Activated effector memory CD4-positive, alpha-beta T cell treated with Interleukin-2 at 50 U/mL for 16 hours (primary cell): ENCODE results near the gene ALX1.

Experiments
- DNase-seq: peaks from one replicate; pipeline ENCODE4 v3.0.0-alpha.2; 2020

Gene ALX1

DNA sequence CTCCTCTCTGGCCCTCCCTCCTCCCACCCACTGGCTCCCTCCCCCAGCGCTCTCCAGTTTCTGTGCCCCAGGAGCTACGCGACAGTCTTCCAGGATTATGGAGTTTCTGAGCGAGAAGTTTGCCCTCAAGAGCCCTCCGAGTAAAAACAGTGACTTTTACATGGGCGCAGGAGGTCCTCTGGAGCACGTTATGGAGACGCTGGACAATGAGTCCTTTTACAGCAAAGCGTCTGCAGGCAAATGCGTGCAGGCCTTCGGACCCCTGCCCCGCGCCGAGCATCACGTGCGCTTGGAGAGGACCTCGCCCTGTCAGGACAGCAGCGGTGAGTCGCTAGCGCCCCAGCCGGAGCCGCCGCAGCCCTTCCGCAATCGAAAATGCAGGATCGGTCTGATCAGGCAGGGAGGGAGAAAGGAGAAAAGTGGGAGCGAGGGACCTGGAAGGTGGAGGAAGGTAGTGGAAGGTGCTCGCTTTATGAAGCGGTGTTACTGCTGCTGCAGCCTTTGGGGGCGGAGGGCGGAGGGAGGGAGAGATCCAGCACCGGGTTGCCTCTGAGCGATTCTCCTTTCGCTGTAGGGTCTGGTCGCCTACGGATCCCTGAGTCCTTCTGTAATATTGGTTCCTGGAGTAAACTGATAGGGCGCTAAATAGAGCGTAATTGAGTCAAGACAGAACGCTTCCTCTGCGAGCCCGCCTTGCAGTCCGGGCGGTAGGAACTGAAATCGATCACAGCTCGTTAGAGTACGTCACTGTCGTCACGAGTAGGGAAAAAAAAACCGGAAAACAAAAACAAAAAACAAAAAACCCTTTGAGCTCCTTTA is at the start of gene ALX1:
ALX1 (plus strand) TSS at position 56 of the 819 bp plus-strand sequence; CDS start at position 98, 42 bp downstream.
- no peak for DNase-seq

DNA sequence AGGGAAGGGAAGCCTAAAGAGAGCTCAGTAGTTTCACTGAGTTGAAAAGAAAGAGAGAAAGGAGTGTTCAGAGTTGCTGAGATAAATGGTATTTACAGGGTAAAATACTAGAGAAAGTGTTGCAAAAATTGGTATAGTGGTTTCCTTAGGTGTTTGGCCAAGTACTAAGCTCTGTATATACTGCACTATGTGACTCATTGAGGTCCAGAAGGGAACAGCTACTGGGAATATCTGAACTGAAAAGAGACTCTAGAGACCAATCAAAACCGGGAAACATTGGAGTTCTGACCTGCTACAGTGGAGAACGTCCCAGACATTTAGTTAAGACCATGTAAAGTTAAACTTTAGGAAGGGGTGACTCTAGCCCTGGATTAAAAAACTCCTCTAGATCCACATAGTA is 42.7 kb upstream of the ALX1 start:
- no peak for DNase-seq

DNA sequence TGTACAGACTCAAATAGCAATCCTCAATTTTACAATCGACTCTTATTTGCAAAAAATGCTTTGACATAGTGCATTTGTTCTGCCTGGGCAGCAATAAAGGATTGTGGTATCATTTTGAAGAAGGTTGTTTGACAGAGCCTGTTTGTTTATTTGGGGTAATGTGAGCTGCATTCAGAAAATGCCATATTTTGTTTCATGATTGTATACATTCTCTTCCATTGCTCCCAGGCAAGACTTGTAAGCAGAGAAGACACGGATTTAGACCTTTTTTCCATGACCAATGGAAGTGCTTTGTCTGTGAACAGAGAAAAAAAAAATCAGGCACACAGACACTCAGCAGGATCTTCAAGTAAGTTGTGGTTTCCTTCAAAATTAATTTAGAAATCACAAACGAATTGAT is 35.5 kb upstream of the ALX1 start:
- no peak for DNase-seq

DNA sequence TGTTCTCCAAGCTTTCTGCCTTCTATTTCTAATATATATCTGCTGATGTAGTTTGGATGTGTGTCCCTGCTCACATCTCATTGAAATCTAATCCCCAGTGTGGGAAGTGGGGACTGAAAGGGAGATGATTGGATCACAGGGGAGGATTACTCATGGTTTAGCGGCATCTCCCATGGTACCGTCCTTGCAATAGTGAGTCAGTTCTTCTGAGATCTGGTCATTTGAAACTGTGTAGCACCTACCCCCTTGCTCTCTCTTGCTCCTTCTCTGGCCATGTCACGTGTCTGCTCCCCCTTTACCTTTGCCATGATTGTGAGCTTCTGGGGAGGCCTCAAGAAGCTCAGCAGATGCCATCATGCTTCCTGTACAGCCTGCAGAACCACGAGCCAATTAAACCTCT is 26.2 kb upstream of the ALX1 start:
- DNase-seq: no peak

DNA sequence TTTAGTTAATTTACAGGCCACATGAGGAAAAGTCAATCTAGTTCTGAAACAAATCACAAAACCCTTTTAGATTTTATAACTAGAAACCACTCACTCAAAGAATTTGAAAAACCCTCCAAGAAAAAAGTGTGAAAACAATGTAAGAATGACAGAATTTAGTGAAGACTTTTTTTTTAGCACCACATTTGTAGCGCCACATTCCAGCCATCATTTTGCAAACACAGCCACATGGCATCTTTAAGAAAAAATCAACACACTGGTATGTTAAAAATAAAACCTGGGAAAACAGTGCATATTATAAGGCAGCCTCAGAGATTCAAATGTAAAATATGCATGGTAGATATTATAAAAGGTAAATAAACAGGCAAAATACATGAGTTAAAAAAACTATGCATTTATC is 22.3 kb upstream of the ALX1 start:
- DNase-seq: no peak

DNA sequence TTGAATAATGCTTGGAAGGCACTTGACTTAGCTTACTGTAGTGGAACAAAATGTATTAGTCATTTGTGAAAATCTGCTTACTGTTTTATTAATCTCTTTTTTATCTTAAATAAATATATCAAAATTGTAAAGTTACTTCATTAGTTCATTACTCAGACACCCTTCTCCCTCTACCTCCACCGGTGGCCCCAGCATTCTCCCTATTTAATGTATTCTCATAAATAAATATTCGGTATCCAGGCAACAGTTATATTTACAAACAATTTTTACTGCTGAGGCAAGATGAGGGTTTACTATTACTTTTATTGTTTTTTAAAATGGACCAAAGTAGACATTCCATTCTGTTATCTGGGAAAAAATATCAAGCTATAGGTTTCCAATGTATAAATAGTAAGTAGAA is 19.6 kb upstream of the ALX1 start:
- no peak for DNase-seq

DNA sequence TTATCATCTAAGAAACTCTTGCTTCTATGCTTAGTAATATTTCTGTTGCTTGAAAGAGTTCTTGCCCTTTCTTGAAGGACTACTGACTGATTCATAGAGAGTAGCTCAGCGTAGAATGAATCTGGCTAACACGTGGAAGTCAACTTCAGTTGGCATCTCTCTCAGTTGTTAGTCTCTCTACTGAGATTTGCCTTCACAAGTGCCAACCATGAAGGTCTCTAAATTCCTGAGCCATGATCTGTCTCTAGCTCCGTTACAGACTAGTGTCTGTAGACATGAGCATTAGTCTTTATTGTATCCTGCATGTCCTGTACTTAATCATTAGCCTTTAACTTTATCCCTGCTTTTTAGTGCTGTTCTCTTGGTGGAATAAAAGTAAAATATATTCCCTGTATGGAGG is 19.1 kb upstream of the ALX1 start:
- DNase-seq: no peak

DNA sequence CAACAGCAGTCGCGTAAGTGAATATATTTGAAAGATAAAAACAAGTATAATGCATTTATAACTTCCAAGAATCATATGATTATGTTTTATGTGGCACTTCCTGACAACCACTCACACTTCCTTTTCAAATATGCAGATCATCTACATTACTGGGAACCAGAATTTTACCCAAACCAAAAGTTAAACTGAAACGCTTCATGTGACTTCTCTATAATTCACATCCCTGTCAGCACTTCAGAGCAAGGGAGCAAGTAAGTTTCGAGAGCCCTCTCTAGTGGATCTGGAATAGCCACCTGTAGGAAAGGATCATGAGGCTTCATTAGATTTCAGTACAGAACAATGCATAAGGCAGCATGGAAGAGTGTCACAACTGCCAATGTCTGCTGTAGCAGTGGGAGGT is 13.7 kb upstream of the ALX1 start:
- DNase-seq: no peak

DNA sequence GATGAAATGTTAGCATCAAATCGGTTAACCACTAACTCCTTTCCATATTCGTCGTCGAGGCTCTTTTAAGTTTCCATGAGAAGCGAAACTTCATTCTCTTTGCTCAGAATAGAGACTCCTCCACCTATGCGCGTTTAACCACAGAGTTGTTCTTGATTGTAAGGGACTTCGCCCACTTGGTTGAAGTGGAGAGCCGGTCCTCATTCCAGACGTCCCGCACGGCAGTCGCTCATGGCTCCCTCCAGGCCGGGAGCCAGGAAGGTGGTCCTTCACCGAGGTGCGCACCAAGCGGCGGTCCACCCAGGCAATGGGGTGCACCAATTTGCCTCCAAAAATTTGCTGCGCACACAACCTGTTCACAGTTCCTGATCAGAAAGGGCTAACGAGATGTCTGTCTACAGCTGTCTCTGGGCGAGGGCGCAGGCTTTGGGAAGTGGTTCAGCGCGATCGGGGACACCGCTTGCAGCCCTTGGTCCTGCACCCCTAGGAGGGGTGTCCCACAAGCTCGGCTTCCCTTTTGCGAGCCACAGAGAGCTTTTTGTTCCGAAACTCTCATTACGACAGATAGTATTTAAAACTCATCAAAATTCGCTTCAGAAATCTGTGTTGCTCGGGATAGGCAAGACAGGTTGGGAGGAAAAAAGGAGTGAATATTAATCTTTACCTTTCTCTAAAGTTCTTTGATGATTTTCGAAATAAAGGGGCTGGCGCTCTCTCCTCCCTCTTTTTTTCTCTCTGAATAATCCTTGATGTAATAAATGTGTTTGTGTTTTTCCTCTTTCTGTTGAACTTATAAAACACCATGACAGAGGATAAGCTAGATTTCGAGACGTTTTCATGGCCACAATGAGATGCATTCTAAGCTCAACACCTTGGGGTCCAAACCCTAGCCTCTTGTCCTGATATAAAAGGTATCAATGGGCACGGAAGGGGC is 6.4 kb upstream of the ALX1 start:
- no peak for DNase-seq

DNA sequence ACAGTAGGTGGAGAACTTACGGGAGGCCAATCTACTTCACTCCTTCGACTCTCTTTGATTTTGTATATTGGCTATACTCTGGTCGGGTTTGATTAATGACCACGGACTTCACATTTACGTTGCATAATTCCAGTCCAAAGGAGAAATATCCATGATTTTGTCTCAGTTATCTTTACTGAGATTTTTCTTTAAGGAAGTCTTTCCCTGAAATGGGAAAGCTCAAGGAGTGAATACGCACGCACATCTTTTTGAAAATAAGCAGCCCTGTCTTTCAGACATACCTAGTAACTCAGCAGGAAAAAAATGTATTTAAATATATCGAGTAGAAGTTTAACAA is 5.7 kb upstream of the ALX1 start:
- DNase-seq: no peak

DNA sequence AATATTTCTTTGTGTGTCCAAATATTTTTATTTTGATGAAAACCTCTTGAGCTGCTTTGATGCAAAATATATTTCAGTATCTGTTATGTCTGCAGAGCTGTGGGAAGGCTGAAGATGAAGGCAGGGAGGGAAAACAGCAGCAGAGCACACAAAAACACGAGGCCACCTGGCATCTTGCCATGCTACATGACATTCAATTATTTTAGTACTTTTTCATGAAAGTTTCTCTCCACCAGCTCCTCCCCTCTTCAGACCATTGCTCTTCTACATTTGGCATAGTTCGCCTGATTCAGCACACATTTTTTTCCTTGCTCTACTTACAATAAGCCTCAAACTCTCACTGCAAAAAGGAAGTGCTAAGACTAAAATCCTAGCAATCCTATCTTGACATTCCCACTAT is 4.6 kb upstream of the ALX1 start:
- no peak for DNase-seq

DNA sequence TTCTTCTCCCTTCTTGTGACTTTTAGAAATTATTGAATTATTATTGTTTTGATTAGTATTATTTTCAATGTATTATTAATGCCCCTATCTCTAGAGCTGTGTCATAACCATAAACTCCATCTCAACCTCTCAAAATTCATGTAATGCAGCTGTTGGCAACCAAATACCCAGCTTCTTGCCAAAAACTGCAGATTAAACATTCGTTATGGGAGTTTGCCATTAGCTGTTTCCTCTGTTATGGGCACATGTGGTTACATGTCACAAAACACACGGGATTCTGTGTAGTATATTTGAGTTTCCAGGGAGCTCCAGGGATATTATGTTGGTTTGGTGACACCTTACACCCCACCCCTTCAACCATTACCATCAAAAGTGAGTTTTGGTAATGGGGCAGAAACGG is 2.8 kb upstream of the ALX1 start:
- no peak for DNase-seq

DNA sequence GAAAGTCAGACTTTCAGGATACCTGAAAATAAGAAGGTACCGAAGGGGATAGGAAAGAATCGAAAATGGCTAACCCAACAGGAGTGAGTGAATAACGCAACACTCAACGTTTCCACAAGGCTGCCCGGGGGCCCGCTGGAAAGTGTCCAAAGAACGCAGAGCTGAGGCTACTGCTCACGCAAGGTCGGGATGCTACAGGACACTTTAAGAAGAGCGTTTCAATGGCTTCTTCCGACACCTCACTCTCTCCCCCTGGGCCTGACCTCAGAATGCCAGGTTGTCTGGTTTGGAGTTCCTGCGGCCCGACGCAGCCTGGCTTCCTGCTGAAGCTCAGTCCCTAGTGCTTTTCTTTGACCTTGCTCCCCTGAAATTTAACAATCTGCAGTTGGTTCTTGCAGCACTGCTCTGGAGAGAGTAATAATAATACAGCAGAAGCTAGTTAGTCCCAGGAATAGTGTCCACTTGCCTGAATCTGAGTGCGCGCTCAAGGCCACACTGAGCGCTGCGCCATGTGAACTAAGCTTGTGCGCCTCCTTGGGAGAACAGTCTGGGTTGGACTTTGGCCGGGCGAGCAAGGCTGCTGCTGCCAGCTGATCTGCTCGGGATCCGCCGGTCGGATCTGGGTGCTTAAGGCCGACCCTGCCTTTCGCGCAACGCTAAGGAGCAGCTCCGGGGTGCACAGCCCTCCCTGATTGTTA is 2.0 kb upstream of the ALX1 start:
- no peak for DNase-seq

DNA sequence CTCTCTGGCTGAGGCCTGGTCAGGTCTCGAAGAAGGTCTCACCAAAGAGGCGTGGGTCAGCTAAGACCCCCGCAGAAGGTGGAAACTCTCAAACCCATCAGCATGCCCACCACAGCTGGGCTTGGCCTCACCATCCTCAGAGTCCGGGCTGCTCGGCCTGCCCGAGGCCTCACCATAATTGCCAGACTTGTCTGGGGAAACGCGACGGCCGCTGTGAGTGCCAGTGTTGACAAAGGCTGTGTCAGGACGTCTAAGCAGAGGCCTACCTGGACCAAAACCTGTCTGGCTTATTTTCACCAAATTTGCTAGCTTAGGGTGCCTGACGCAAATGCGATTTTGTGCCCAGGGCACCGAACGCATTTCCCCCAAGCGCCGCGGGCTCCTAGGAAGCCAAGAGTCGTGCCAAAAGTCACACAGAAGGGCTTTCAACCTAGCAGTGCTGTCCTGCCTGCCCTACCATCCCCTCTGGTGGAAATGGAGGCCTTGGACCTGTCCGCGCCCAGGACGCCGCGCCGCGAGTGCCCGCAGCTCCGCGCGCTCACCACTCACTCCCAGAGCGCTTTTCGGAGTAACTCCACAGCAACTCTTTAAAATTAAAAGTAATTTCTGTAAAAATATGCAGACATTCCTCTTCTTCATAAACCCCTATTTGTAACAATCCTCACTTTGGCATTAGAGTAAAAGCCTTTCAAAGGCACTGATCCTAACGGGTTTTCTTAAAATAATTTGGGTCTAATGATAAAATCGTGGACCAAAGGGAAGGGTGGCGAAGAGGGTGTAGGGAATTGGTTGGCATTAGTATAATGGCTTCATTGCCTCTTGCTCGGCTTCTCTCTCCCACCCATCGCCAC is 1.2 kb upstream of the ALX1 start:
- no peak for DNase-seq

DNA sequence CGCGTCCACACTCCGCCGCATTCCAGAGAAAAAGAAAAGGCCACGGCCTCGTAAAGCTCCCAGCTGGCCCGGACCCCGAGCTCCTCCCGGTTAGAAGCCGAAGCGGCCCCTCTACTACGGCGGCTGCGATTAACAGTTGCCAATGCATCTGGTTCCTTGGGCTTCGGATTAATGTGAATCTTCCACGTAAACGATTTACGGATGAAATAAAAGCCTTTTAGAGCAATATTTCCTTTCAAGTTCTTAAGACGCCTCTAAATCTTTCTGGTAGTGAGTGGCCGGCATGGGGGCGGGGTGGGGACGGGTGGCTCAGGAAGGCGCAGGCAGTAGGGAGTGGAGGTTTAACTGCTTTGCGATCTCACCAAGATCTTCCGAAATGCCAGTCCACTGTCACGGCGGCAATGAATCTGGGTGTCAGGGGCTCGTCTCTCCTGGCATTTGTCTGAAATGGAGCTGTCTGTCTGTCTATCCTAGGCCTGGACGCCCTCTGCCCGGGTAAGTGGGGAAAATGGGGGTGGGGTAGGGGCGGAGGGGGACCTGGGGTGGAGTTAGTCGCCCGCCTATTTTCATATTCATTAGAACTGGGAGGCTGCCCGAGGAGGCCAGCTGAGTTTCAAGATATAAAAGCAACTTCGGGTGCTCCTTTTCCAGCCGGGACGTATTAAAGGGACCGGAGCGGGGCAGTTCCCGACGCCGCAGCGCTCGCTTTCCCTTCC is 413 bp upstream of the ALX1 start:
- no peak for DNase-seq

DNA sequence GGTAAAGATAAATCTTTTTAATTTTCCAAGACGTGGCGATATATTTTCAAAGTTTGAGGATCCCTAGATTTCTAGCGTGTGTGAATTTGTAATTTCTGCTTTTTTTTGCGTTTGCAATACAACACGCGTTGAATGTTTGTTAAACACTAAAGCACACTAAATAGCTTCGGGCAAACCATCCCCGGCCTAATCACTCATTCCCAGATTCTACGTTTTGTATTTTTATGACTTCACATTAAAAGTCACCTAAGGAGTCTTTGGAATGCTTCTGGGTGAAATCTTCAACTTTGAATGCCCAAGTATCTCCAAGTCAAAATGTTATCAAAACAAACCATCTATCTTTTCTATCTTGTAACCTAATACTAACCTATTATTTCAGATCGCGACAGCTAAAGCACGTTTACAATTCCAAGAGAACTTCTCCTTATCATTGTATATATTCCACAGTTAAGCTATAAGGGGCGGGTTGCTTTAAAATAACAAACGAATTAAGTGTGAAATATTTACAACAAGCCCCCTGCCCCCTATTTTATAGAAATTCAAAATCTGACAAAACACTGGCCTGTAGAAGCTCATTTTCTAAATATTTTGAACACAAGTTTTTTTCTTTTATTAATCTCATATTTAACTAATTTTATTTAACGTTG is 1.1 kb downstream of the ALX1 start:
- DNase-seq: no peak

DNA sequence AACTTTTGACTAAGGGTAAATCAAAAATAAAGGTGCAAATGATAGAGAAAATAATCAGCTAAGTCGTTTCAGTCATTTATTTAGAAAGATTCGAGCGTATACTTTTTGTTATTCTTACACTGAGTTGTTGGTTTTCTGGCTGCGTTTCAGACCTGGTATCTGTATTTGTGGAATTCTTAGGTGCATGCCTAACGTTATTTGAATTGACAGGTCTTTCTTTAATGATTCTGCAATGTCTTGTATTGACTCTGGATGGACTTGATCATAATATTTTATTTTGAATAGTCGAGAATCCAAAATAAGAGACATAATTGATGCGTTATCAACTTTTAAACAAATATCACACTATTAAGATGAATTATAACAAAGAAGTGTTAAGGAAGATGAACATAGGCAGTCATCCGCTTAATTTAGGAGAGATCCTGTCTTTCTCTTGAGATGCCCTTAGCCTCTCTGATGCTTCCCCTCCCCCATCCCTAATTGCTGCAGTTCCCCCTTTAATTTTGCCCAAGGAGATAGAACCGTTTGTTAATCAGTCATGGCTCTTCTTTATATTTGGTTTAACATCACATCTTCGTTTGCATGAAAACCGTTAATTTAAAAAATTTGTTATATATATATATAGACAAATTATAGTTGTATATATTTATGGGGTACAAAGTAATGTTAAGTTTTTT is 1.8 kb downstream of the ALX1 start:
- no peak for DNase-seq

DNA sequence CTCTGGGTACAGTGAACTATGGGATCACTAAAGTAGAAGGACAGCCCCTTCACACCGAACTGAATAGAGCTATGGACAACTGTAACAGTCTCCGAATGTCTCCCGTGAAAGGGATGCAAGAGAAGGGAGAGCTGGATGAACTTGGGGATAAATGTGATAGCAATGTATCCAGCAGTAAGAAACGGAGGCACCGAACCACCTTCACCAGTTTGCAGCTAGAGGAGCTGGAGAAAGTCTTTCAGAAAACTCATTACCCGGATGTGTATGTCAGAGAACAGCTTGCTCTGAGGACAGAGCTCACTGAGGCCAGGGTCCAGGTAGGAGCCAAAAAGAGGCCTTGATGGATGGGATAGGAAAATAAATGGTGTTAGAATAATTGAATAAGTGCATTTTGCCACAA is 3.5 kb downstream of the ALX1 start:
- no peak for DNase-seq

DNA sequence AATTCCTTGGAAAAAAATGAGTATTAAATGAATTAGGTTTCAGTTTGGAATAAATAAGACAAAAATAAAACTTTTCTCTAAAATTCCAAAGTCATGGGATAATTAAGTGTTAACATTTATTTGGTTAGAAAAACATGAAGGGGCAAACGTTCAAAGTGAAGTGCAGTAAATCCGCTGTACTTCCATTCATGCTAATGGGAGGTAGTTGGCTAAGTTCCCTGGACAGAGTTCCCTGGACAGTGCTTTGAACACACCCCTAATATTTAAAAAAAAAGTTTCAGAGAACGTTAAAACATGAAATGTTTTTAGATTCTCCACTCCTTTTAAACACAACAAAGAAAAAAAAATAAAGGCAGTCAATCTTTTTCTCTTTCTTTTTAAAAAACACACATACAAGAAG is 16.3 kb downstream of the ALX1 start:
- no peak for DNase-seq

DNA sequence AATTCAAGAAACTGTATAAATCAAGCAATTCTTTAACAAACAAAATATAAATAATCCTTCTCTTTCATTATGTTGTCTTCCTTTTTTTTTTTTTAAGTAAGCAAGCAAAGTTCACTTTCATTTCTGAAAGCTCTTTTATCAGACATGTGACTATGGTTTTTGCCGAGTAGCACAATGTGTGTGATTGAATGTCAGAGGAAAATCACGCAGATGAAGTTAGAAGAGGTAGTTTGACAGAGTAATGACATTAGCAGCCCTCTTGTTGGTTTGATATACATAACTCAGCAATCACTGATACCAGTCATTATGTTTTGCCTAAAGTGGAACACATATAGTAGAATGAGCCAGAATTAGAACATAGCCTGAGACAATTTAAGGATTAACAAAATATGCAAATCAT is 19.0 kb downstream of the ALX1 start:
- no peak for DNase-seq

DNA sequence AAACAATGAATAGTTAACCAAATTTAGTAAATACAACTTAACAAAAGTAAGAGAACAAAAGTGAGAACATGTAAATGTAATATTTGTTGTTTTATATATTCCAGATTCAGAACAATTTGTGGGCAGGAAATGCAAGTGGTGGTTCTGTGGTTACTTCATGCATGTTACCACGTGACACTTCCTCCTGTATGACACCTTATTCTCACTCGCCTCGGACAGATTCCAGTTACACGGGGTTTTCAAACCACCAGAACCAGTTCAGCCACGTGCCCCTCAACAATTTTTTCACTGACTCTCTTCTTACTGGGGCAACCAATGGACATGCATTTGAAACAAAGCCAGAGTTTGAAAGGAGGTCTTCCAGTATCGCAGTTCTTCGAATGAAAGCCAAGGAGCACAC is 21.0 kb downstream of the ALX1 start:
- no peak for DNase-seq
